Measurements from ENCODE around the gene EFCAB8. TPM values are rescaled to one million over a fixed set of nuclear protein-coding genes. Genes with fewer than 3 reads are reported as not detected.

EFCAB8 gene
- total and polyA plus RNA-seq, 4 donors = 0.25 TPM; not detected in 3

DNA sequence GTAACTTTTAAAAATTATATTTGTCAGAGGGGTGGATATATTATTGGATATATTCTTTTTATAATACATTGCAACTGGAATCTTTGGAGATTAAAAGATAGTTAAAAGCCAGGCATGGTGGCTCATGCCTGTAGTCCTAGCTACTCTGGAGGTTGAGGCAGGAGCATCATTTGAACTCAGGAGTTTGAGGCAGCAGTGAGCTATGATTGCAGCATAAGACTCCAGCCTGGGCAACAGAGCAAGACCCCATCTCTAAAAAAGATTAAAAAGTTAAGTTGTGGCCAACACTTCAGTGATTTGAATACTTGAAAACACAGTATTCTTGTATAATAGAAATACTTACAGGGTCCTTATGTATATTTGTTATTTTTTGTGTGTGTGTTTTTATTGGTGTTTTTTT, 23.8 kb upstream of the EFCAB8 start:
- H3K9me3 ChIP-seq (ENCODE audit: control insufficient read depth in 4 of 4, low read length in 3 of 4) = no peaks in the 10 kb centered on the region
- peaks cover 19 to 46% (median 32%) of the 10 kb centered on the region in 4 donors for H3K36me3 ChIP-seq (ENCODE audit: control insufficient read depth in 4 of 4, insufficient read depth in 3 of 4, low read depth in 1 of 4, low read length in 3 of 4)
- no peak overlapping the region for H3K9ac ChIP-seq (ENCODE audit: low read depth in 1 of 2, low read length in 2 of 2)
- no peaks in the 10 kb centered on the region for H3K4me1 ChIP-seq (ENCODE audit: control insufficient read depth in 4 of 4, insufficient read depth in 4 of 4, low read length in 3 of 4)
- H3K27me3 ChIP-seq (ENCODE audit: control insufficient read depth in 4 of 4, insufficient read depth in 4 of 4, low read length in 3 of 4) = no peaks in the 10 kb centered on the region
- H3K4me3 ChIP-seq (ENCODE audit: low read depth in 1 of 3, low read length in 3 of 3) = no peak overlapping the region
- H3K27ac ChIP-seq (ENCODE audit: low read depth in 1 of 2, low read length in 2 of 2) = no peak overlapping the region
- DNase-seq (ENCODE audit: low spot score) = no peak
- TF ChIP-seq, protein P1, sequence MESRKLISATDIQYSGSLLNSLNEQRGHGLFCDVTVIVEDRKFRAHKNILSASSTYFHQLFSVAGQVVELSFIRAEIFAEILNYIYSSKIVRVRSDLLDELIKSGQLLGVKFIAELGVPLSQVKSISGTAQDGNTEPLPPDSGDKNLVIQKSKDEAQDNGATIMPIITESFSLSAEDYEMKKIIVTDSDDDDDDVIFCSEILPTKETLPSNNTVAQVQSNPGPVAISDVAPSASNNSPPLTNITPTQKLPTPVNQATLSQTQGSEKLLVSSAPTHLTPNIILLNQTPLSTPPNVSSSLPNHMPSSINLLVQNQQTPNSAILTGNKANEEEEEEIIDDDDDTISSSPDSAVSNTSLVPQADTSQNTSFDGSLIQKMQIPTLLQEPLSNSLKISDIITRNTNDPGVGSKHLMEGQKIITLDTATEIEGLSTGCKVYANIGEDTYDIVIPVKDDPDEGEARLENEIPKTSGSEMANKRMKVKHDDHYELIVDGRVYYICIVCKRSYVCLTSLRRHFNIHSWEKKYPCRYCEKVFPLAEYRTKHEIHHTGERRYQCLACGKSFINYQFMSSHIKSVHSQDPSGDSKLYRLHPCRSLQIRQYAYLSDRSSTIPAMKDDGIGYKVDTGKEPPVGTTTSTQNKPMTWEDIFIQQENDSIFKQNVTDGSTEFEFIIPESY (IDR thresholded peaks at IDR 0.05) = no peak
- TF ChIP-seq GABPA (IDR thresholded peaks at IDR 0.05 in 1 of 2, conservative IDR thresholded peaks at IDR 0.05 in 1 of 2) (no peak), FOXA2 (IDR thresholded peaks at IDR 0.05) (no peak), EGR1 (IDR thresholded peaks at IDR 0.05; ENCODE audit: low read depth in 2 of 2) (no peak)

DNA sequence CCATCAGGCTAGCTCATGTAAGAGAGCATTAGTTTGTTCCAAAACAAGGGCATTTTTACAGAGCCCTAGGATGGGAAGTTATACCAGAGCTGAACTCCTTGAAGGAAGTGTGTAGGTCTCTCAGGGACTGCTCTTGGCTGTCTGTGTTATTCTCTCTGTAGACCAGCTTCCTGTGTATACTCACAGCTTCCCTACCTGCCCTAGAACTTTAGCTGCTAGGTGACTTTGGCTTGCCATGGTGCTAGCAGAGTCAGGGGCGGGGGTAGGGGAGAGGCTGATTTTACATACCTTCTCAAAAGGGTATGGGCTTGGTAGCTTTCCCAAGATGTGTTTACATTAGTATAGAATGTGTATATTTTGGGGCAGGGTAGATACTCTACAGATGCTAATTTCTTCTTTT, 21.6 kb upstream of the EFCAB8 start:
- Histone ChIP-seq H3K27me3 (ENCODE audit: control insufficient read depth in 4 of 4, insufficient read depth in 4 of 4, low read length in 3 of 4) (no peaks in the 10 kb centered on the region), H3K9me3 (ENCODE audit: control insufficient read depth in 4 of 4, low read length in 3 of 4) (no peaks in the 10 kb centered on the region), H3K36me3 (ENCODE audit: control insufficient read depth in 4 of 4, insufficient read depth in 3 of 4, low read depth in 1 of 4, low read length in 3 of 4) (peaks cover 23 to 52% (median 37%) of the 10 kb centered on the region in 4 donors), H3K4me1 (ENCODE audit: control insufficient read depth in 4 of 4, insufficient read depth in 4 of 4, low read length in 3 of 4) (no peaks in the 10 kb centered on the region), H3K9ac (ENCODE audit: low read depth in 1 of 2, low read length in 2 of 2) (no peak overlapping the region), H3K4me3 (ENCODE audit: low read depth in 1 of 3, low read length in 3 of 3) (no peak overlapping the region), H3K27ac (ENCODE audit: low read depth in 1 of 2, low read length in 2 of 2) (no peak overlapping the region)
- TF ChIP-seq GABPA (IDR thresholded peaks at IDR 0.05 in 1 of 2, conservative IDR thresholded peaks at IDR 0.05 in 1 of 2) = no peak
- TF ChIP-seq, protein P2, sequence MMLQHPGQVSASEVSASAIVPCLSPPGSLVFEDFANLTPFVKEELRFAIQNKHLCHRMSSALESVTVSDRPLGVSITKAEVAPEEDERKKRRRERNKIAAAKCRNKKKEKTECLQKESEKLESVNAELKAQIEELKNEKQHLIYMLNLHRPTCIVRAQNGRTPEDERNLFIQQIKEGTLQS (IDR thresholded peaks at IDR 0.05) = no peak
- no peak for TF ChIP-seq EGR1 (IDR thresholded peaks at IDR 0.05; ENCODE audit: low read depth in 2 of 2)
- TF ChIP-seq, protein P3, sequence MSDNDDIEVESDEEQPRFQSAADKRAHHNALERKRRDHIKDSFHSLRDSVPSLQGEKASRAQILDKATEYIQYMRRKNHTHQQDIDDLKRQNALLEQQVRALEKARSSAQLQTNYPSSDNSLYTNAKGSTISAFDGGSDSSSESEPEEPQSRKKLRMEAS (IDR thresholded peaks at IDR 0.05) = no peak
- TF ChIP-seq HNF4G (IDR thresholded peaks at IDR 0.05) = no peak
- TF ChIP-seq SP1 (IDR thresholded peaks at IDR 0.05) = no peak
- TF ChIP-seq, protein P1 (IDR thresholded peaks at IDR 0.05) = no peak
- TF ChIP-seq FOXA2 (IDR thresholded peaks at IDR 0.05) = no peak
- no peak for TF ChIP-seq HNF4A (conservative IDR thresholded peaks at IDR 0.05)
- no peak for TF ChIP-seq RXRA (IDR thresholded peaks at IDR 0.05)
- TF ChIP-seq JUND (IDR thresholded peaks at IDR 0.05) = no peak
- no peak for TF ChIP-seq YY1 (IDR thresholded peaks at IDR 0.05)
- TF ChIP-seq, protein P4, sequence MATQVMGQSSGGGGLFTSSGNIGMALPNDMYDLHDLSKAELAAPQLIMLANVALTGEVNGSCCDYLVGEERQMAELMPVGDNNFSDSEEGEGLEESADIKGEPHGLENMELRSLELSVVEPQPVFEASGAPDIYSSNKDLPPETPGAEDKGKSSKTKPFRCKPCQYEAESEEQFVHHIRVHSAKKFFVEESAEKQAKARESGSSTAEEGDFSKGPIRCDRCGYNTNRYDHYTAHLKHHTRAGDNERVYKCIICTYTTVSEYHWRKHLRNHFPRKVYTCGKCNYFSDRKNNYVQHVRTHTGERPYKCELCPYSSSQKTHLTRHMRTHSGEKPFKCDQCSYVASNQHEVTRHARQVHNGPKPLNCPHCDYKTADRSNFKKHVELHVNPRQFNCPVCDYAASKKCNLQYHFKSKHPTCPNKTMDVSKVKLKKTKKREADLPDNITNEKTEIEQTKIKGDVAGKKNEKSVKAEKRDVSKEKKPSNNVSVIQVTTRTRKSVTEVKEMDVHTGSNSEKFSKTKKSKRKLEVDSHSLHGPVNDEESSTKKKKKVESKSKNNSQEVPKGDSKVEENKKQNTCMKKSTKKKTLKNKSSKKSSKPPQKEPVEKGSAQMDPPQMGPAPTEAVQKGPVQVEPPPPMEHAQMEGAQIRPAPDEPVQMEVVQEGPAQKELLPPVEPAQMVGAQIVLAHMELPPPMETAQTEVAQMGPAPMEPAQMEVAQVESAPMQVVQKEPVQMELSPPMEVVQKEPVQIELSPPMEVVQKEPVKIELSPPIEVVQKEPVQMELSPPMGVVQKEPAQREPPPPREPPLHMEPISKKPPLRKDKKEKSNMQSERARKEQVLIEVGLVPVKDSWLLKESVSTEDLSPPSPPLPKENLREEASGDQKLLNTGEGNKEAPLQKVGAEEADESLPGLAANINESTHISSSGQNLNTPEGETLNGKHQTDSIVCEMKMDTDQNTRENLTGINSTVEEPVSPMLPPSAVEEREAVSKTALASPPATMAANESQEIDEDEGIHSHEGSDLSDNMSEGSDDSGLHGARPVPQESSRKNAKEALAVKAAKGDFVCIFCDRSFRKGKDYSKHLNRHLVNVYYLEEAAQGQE (IDR thresholded peaks at IDR 0.05) = no peak
- TF ChIP-seq FOXA1 (IDR thresholded peaks at IDR 0.05) = no peak
- TF ChIP-seq NR2F2 (IDR thresholded peaks at IDR 0.05) = no peak
- TF ChIP-seq, protein P5, sequence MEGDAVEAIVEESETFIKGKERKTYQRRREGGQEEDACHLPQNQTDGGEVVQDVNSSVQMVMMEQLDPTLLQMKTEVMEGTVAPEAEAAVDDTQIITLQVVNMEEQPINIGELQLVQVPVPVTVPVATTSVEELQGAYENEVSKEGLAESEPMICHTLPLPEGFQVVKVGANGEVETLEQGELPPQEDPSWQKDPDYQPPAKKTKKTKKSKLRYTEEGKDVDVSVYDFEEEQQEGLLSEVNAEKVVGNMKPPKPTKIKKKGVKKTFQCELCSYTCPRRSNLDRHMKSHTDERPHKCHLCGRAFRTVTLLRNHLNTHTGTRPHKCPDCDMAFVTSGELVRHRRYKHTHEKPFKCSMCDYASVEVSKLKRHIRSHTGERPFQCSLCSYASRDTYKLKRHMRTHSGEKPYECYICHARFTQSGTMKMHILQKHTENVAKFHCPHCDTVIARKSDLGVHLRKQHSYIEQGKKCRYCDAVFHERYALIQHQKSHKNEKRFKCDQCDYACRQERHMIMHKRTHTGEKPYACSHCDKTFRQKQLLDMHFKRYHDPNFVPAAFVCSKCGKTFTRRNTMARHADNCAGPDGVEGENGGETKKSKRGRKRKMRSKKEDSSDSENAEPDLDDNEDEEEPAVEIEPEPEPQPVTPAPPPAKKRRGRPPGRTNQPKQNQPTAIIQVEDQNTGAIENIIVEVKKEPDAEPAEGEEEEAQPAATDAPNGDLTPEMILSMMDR (IDR thresholded peaks at IDR 0.05; ENCODE audit: low read depth, low read length, missing input control) = no peak
- no peak for TF ChIP-seq RAD21 (IDR thresholded peaks at IDR 0.05)
- TF ChIP-seq TAF1 (conservative IDR thresholded peaks at IDR 0.05) = no peak
- no peak for DNase-seq (ENCODE audit: low spot score)
- 92% methylated on average over 1 of the region's 1 CpG for WGBS

Data from liver (tissue), 9 donors.